IMR-90 (cell line): ENCODE results near the gene CLDN11. TPM values are rescaled to one million over a fixed set of nuclear protein-coding genes. Genes with fewer than 3 reads are reported as not detected.

Experiments
- ATAC-seq: fragments of 200-7000 bp; cut with Tn5 transposase; 2 replicates; pipeline ENCODE4 v1.9.1; 2020; ENCODE audit warnings: low read depth, mild to moderate bottlenecking, moderate library complexity
- BruUV-seq: library from RNA; stranded (reverse); fragments of 400-500 nt; replicated peaks from 2 replicates; lab custom pipeline; 2021; lab: Mats Ljungman, UMichigan
- CTCF ChIA-PET: fragments of 300-600 bp; formaldehyde crosslinking; extraction: SDS; loops from one replicate; lab custom pipeline; 2021; ENCODE audit warnings: antibody characterized with exemption; lab: Yijun Ruan, JAX
- POLR2A ChIA-PET: fragments of 300-600 bp; sonication (Branson Sonifier 250); formaldehyde crosslinking; loops from one replicate; lab custom pipeline; 2022; ENCODE audit warnings: antibody characterized with exemption; ENCODE audit not compliant: unreplicated experiment; lab: Charles Lee
- DNase-seq: peaks from one replicate; pipeline ENCODE4 v3.0.0; 2013
- H2AFZ ChIP-seq: replicated peaks from 2 replicates; pipeline ENCODE3; 2013; ENCODE audit warnings: low read length, mild to moderate bottlenecking; ENCODE audit not compliant: poor library complexity
- H2AK5ac ChIP-seq: 2 replicates; pipeline ENCODE4 v1.6.1; 2013; ENCODE audit warnings: low read depth, low read length, inconsistent platforms
- H2AK9ac ChIP-seq: replicated peaks from 2 replicates; pipeline ENCODE3; 2013; ENCODE audit warnings: mild to moderate bottlenecking, low read depth, low read length, moderate library complexity; ENCODE audit not compliant: poor library complexity
- H2BK120ac ChIP-seq: 2 replicates; pipeline ENCODE4 v1.6.1; 2013; ENCODE audit warnings: low read depth, low read length, inconsistent platforms
- H2BK15ac ChIP-seq: 3 replicates; pipeline ENCODE4 v1.6.1; 2013; ENCODE audit warnings: low read depth, low read length, inconsistent platforms
- H2BK20ac ChIP-seq: 2 replicates; pipeline ENCODE4 v1.6.1; 2013; ENCODE audit warnings: low read depth, mild to moderate bottlenecking, inconsistent platforms, low read length, moderate library complexity
- H2BK5ac ChIP-seq: 2 replicates; pipeline ENCODE4 v1.6.1; 2013; ENCODE audit warnings: mild to moderate bottlenecking, low read depth, low read length, inconsistent platforms; ENCODE audit not compliant: poor library complexity, severe bottlenecking
- H3K14ac ChIP-seq: replicated peaks from 2 replicates; pipeline ENCODE4 v1.6.1; 2013; ENCODE audit warnings: low read depth, low read length, inconsistent platforms
- H3K18ac ChIP-seq: 2 replicates; pipeline ENCODE4 v1.6.1; 2013; ENCODE audit warnings: low read depth, low read length, control low read depth
- H3K23ac ChIP-seq: 2 replicates; pipeline ENCODE4 v1.6.1; 2013; ENCODE audit warnings: low read depth, low read length, inconsistent platforms
- H3K27ac ChIP-seq: 2 replicates; pipeline ENCODE4 v1.5.1; 2013; ENCODE audit warnings: mild to moderate bottlenecking, control low read depth, low read length; ENCODE audit not compliant: insufficient read depth
- H3K27me3 ChIP-seq: 2 replicates; pipeline ENCODE4 v1.6.1; 2013; ENCODE audit warnings: low read length; ENCODE audit not compliant: control insufficient read depth, insufficient read depth
- H3K36me3 ChIP-seq: 2 replicates; pipeline ENCODE4 v1.6.1; 2013; ENCODE audit warnings: low read length, mixed read lengths; ENCODE audit not compliant: control insufficient read depth, insufficient read depth
- H3K4ac ChIP-seq: 2 replicates; pipeline ENCODE4 v1.6.1; 2013; ENCODE audit warnings: low read depth, low read length, inconsistent platforms
- H3K4me1 ChIP-seq: 2 replicates; pipeline ENCODE4 v1.6.1; 2013; ENCODE audit warnings: low read length, mixed read lengths; ENCODE audit not compliant: control insufficient read depth, insufficient read depth
- H3K4me2 ChIP-seq: 2 replicates; pipeline ENCODE4 v1.6.1; 2013; ENCODE audit warnings: low read depth, mild to moderate bottlenecking, control low read depth, low read length, moderate library complexity
- H3K4me3 ChIP-seq: 2 replicates; pipeline ENCODE4 v1.5.1; 2013; ENCODE audit warnings: low read depth, mild to moderate bottlenecking, control low read depth, low read length, moderate library complexity; ENCODE audit not compliant: insufficient read depth
- H3K56ac ChIP-seq: 2 replicates; pipeline ENCODE4 v1.6.1; 2013; ENCODE audit warnings: low read length, inconsistent platforms; ENCODE audit not compliant: insufficient read depth; ENCODE audit errors: extremely low read depth
- H3K79me1 ChIP-seq, 2 experiments: 2 replicates each; pipeline ENCODE4 v1.6.1; 2013; ENCODE audit warnings: low read length in 2 of 2, inconsistent platforms in 1 of 2, low read depth in 1 of 2
- H3K9ac ChIP-seq: 2 replicates; pipeline ENCODE4 v1.6.1; 2013; ENCODE audit warnings: low read depth, low read length, control low read depth
- H3K9me1 ChIP-seq: 2 replicates; pipeline ENCODE4 v1.6.1; 2013; ENCODE audit warnings: low read length, inconsistent platforms; ENCODE audit not compliant: insufficient read depth
- H3K9me3 ChIP-seq: 2 replicates; pipeline ENCODE4 v1.6.1; 2013; ENCODE audit warnings: low read length; ENCODE audit not compliant: control insufficient read depth, insufficient read depth
- H4K20me1 ChIP-seq: 2 replicates; pipeline ENCODE4 v1.6.1; 2013; ENCODE audit warnings: low read length, inconsistent platforms; ENCODE audit not compliant: insufficient read depth
- H4K5ac ChIP-seq: 2 replicates; pipeline ENCODE4 v1.6.1; 2013; ENCODE audit warnings: mild to moderate bottlenecking, low read depth, low read length, control low read depth
- H4K8ac ChIP-seq, 2 experiments: 2 replicates each; pipeline ENCODE4 v1.6.1; 2013; ENCODE audit warnings: low read depth in 2 of 2, low read length in 2 of 2, control low read depth in 1 of 2, inconsistent platforms in 1 of 2
- H4K91ac ChIP-seq: 2 replicates; pipeline ENCODE4 v1.6.1; 2013; ENCODE audit warnings: low read depth, low read length, inconsistent platforms; ENCODE audit not compliant: insufficient read depth
- BHLHE40 ChIP-seq: fragments of 150-350 bp; IDR thresholded peaks from 2 replicates; pipeline ENCODE4 v1.6.1; 2016; ENCODE audit warnings: mild to moderate bottlenecking, low read depth, low read length
- CEBPB ChIP-seq: IDR thresholded peaks from 2 replicates; pipeline ENCODE4 v1.6.1; 2012; ENCODE audit warnings: low read depth, low read length, improper control_type of control experiment
- CHD1 ChIP-seq: IDR thresholded peaks from 2 replicates; pipeline ENCODE4 v1.6.1; 2012; ENCODE audit warnings: low read depth, low read length, improper control_type of control experiment
- FOS ChIP-seq: fragments of 150-350 bp; IDR thresholded peaks from 2 replicates; pipeline ENCODE4 v1.6.1; 2016; ENCODE audit warnings: low read depth, low read length
- MAFK ChIP-seq: IDR thresholded peaks from 2 replicates; pipeline ENCODE4 v1.6.1; 2012; ENCODE audit warnings: low read depth, low read length, improper control_type of control experiment
- MAZ ChIP-seq: IDR thresholded peaks from 2 replicates; pipeline ENCODE4 v1.6.1; 2012; ENCODE audit warnings: low read depth, mild to moderate bottlenecking, low read length, improper control_type of control experiment, moderate library complexity, borderline replicate concordance
- POLR2A ChIP-seq: IDR thresholded peaks from 2 replicates; pipeline ENCODE4 v1.6.1; 2012; ENCODE audit warnings: mild to moderate bottlenecking, low read depth, low read length
- RAD21 ChIP-seq: IDR thresholded peaks from 2 replicates; pipeline ENCODE4 v1.6.1; 2012; ENCODE audit warnings: low read length, improper control_type of control experiment
- RFX5 ChIP-seq: IDR thresholded peaks from 2 replicates; pipeline ENCODE4 v1.8.0; 2012; ENCODE audit warnings: low read depth, mild to moderate bottlenecking, low read length, moderate library complexity
- USF2 ChIP-seq: fragments of 150-350 bp; IDR thresholded peaks from 2 replicates; pipeline ENCODE4 v1.6.1; 2017; ENCODE audit warnings: mild to moderate bottlenecking, antibody characterized with exemption, low read length, low read depth
- WGBS, 2 experiments: methylation state at CpG; one replicate each; pipeline versions ENCODE4 v1.1.5 to v1.1.7; 2013; ENCODE audit warnings: missing lambda C conversion rate in 2 of 2; ENCODE audit not compliant: insufficient read length in 1 of 2; ENCODE audit errors: extremely low coverage in 2 of 2; 5-methylcytosine and 5-hydroxymethylcytosine counted together
- dilution Hi-C: fragments of 300-500 bp; cut with HindIII; formaldehyde crosslinking; loops from one replicate; pipeline ENCODE4 v1.14.3; 2018; ENCODE audit warnings: low sequenced_read_pairs; ENCODE audit not compliant: unreplicated experiment
- in situ Hi-C: fragments of 300-500 bp; cut with MboI; formaldehyde crosslinking; loops from 3 replicates; pipeline ENCODE4 v1.14.3; 2019; ENCODE audit warnings: low sequenced_read_pairs, inconsistent platforms, mixed read lengths
- intact Hi-C: fragments of 100-400 bp; cut with micrococcal nuclease; formaldehyde crosslinking; loops from 2 replicates; pipeline ENCODE4 v1.10.0; 2022
- polyA plus RNA-seq, 3 experiments: library from polyadenylated mRNA; depleted of rRNA; stranded (reverse); fragments of >200 nt; gene quantifications; 2 replicates each; pipeline ENCODE4 v1.2.3, GENCODE V29; 2012; ENCODE audit warnings: low replicate concordance in 1 of 3
- total RNA-seq: library from RNA; depleted of rRNA; stranded (reverse); fragments of >200 nt; gene quantifications from 2 replicates; pipeline ENCODE4 v1.2.3, GENCODE V29; 2012

Gene CLDN11
- total and polyA plus RNA-seq, 2 of the 4 experiments (the other 2 are of a cell fraction), result 245 to 318 TPM

DNA sequence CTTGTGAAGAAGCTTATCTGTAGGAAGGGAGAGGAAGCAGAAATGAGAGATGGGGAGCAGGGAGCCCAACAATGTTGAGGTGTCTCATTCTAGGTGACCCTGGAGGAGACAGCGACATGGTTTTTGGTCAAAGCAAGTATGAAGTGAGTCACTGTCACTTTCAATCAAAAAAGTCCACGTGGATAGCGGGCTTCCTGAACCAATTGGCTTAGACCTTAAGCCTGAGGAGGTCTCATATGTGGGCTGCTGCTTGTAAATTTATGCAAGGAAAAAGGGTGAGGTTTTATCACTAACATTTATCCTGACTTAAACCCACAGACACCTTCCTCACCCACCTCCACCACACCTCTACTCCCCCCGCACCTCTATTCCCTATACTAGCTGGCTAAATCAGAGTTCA lies 22.7 kb downstream of the CLDN11 start:
- no peaks in the 10 kb centered on the region for H3K9me3 ChIP-seq
- H3K23ac ChIP-seq, result no peak overlapping the region
- intact Hi-C loops, result loop anchor here (5.0 kb wide), 1 partner anchor 311 kb away; no protein-coding TSS in a partner anchor
- no peak overlapping the region for H3K4me3 ChIP-seq
- 0 out of 2 replicates have a peak, but pooled peaks cover 5% of the 10 kb centered on the region for H4K20me1 ChIP-seq
- no peak overlapping the region for H4K8ac ChIP-seq
- no peak overlapping the region for H4K5ac ChIP-seq
- peaks cover 0 to 8% of the 10 kb centered on the region in 2 experiments; a peak in 1 of 4 replicates for H3K79me1 ChIP-seq
- no peak overlapping the region for H3K18ac ChIP-seq
- H2BK5ac ChIP-seq, result no peak overlapping the region
- dilution Hi-C loops, result no loop called here
- H3K14ac ChIP-seq, result no peak overlapping the region
- H2AK5ac ChIP-seq, result no peak overlapping the region
- TF ChIP-seq RFX5 (no peak), FOS (no peak), BHLHE40 (no peak), POLR2A (no peak), USF2 (no peak), CHD1 (no peak), MAFK (no peak), MAZ (no peak), RAD21 (no peak), CEBPB (no peak)
- H2BK120ac ChIP-seq, result no peak overlapping the region
- in situ Hi-C loops, result no loop called here
- no peak for DNase-seq
- H3K4me2 ChIP-seq, result no peak overlapping the region
- ChIA-PET CTCF (no interaction called here), POLR2A (no interaction called here)
- H3K4me1 ChIP-seq, result peaks cover 6% of the 10 kb centered on the region; the same call in 1 of the 2 replicates
- no peak overlapping the region for H3K56ac ChIP-seq
- H3K9ac ChIP-seq, result no peak overlapping the region
- no peak overlapping the region for H4K91ac ChIP-seq
- no peak overlapping the region for H2AFZ ChIP-seq
- WGBS, 2 experiments, result no CpG with 5 or more reads among the region's 4 CpGs
- no TSS peak for BruUV-seq
- H2AK9ac ChIP-seq, result no peak overlapping the region
- no peak for ATAC-seq
- no peaks in the 10 kb centered on the region for H3K27me3 ChIP-seq
- no peak overlapping the region for H3K4ac ChIP-seq
- H3K36me3 ChIP-seq, result peaks cover 14% of the 10 kb centered on the region
- no peak overlapping the region for H2BK15ac ChIP-seq
- H3K27ac ChIP-seq, result no peak overlapping the region
- no peak overlapping the region for H2BK20ac ChIP-seq
- peaks cover 11% of the 10 kb centered on the region for H3K9me1 ChIP-seq
